IPS-20b (cell line): Measurements from ENCODE around the gene KRT33B.
"Not testable (repeated sequence)": the region's sequence is repeated elsewhere in the genome, so short reads cannot be mapped to it uniquely, and the experiment has no call there.

Experiments used
- H3K27ac ChIP-seq: one replicate; pipeline ENCODE4 v1.5.1; 2013; ENCODE audit warnings: low read length
- H3K27me3 ChIP-seq: 2 replicates; pipeline ENCODE4 v1.6.1; 2013; ENCODE audit warnings: mild to moderate bottlenecking, low read length, inconsistent platforms; ENCODE audit not compliant: insufficient read depth
- H3K36me3 ChIP-seq: 2 replicates; pipeline ENCODE4 v1.6.1; 2013; ENCODE audit warnings: low read depth, mild to moderate bottlenecking, inconsistent platforms, low read length, moderate library complexity; ENCODE audit not compliant: insufficient read depth
- H3K4me1 ChIP-seq: 2 replicates; pipeline ENCODE4 v1.6.1; 2013; ENCODE audit warnings: mild to moderate bottlenecking, control low read depth, inconsistent platforms, low read length, moderate library complexity; ENCODE audit not compliant: insufficient read depth
- H3K4me3 ChIP-seq: 2 replicates; pipeline ENCODE4 v1.5.1; 2013; ENCODE audit warnings: mild to moderate bottlenecking, low read length, inconsistent platforms
- H3K9ac ChIP-seq: 2 replicates; pipeline ENCODE4 v1.6.1; 2013; ENCODE audit warnings: low read depth, mild to moderate bottlenecking, inconsistent platforms, low read length, moderate library complexity
- H3K9me3 ChIP-seq: 2 replicates; pipeline ENCODE4 v1.6.1; 2013; ENCODE audit warnings: mild to moderate bottlenecking, low read depth, low read length, inconsistent platforms; ENCODE audit not compliant: insufficient read depth

KRT33B gene

DNA sequence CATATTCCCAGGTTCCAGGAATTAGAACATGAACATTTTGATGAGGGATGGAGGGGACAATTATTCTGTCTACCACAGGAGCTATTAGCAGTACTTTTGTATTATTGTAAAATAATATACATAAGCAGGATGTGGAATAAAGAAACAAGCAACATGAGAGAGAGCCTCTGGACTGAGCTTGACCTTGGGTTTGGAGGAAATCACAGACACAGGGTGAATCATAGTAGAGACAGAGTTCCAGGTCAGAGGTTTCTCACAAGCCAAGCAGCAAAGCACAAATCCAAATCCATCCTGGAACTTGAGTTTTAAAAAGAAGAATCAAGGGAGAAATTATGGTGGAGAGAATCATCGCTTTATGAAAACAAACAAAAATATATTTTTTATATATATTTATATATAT lies 22.7 kb upstream of the KRT33B start:
- Histone ChIP-seq H3K27me3 (no peaks in the 10 kb centered on the region), H3K4me1 (no peaks in the 10 kb centered on the region; the same call in 1 of the 2 replicates), H3K27ac (no peak overlapping the region)

DNA sequence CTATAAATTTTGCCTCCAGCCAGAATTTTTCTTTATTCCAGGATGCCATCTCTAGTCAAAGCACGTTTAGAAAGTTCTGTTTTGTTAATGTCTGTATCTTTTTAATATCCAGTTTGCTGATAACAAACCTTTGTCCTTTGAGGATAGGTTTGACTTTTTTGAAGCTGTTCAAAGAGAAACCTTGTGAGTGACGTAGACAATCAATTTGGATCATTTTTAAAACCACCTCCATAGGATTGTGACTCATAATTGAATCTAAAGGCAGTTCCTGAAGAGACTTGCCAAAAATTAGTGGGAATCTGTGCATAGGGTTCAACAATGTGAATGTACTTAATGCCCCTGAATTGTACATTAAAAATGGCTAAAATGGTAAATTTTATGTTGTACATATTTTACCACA lies 21.9 kb upstream of the KRT33B start:
- Histone ChIP-seq H3K9ac (no peak overlapping the region), H3K9me3 (no peaks in the 10 kb centered on the region), H3K36me3 (no peaks in the 10 kb centered on the region), H3K27me3 (no peaks in the 10 kb centered on the region), H3K27ac (no peak overlapping the region), H3K4me3 (no peak overlapping the region), H3K4me1 (no peaks in the 10 kb centered on the region; the same call in 1 of the 2 replicates)

More for the DNA sequence above, 22.7 kb upstream of the KRT33B start:
- Histone ChIP-seq H3K36me3 (no peaks in the 10 kb centered on the region), H3K4me3 (no peak overlapping the region), H3K9me3 (no peaks in the 10 kb centered on the region), H3K9ac (no peak overlapping the region)

DNA sequence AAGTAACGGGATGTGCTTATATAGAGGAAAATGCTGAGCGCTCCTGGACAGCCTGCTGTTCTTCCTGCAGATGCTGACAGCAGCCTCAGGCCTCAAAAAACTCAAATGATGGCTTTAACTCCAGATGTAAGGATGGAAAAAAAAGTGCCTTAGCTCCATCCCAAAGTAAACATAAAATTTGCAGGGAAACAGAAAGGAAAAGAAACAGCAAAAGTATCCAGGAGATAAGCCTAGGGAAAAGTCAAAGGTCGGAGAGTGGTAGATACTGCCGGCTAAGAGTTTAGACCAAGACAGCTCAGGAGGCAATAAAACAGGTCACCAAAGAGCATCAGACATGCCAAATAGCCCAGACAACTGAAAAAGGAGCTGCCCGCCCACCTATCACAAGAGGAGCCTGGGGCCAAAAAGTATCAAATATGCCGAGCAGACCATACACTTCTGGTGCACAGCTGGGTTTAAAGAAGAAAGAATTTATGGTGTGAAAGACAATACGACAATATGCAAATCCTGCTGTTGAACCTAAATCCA lies 20.9 kb upstream of the KRT33B start:
- H3K27me3 ChIP-seq: no peaks in the 10 kb centered on the region
- no peak overlapping the region for H3K27ac ChIP-seq
- H3K9me3 ChIP-seq: no peaks in the 10 kb centered on the region
- no peak overlapping the region for H3K4me3 ChIP-seq
- H3K9ac ChIP-seq: no peak overlapping the region
- no peaks in the 10 kb centered on the region; the same call in 1 of the 2 replicates for H3K4me1 ChIP-seq
- H3K36me3 ChIP-seq: no peaks in the 10 kb centered on the region

DNA sequence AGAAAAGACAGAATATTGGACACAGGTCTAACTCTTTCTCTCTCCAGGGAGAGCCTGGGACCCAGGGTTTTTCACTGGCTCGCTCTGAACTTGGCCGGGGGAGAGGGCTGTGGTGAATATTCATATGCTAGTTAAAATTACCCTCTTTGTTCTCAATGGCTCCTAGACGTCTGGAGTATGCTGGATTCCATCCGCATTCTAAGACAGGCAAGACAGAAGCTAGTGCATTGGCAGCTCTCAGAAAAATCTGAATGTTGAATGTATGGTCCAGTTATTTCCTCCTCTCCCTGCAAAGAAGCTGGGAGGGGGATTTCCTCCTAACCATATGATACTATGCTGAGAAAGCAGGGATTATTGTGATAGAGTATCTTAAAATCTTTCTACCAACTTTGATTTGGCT lies 18.1 kb upstream of the KRT33B start:
- Histone ChIP-seq H3K4me3 (no peak overlapping the region), H3K27me3 (no peaks in the 10 kb centered on the region), H3K9me3 (no peaks in the 10 kb centered on the region), H3K4me1 (no peaks in the 10 kb centered on the region; the same call in 1 of the 2 replicates), H3K9ac (no peak overlapping the region), H3K36me3 (no peaks in the 10 kb centered on the region), H3K27ac (no peak overlapping the region)

DNA sequence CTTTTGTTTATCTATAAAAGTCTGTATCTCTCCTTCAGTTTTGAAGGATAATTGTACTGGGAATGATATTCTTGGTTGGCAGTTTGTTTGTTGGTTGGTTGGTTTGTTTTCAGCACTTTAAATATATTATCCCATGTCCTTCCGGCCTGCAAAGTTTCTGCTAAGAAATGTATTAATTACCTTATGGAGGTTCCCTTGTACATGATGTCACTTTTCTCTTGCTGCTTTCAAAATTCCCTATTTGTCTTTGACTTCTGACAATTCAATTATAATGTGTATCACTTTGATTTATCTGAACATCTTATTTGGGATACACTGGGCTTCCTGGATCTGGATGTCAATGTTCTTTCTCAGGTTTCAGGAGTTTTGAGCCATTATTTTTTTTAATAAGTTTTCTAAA lies 16.6 kb upstream of the KRT33B start:
- Histone ChIP-seq H3K27me3 (no peaks in the 10 kb centered on the region), H3K4me1 (no peaks in the 10 kb centered on the region; the same call in 1 of the 2 replicates), H3K4me3 (no peak overlapping the region), H3K36me3 (no peaks in the 10 kb centered on the region), H3K27ac (no peak overlapping the region), H3K9me3 (no peaks in the 10 kb centered on the region), H3K9ac (no peak overlapping the region)

DNA sequence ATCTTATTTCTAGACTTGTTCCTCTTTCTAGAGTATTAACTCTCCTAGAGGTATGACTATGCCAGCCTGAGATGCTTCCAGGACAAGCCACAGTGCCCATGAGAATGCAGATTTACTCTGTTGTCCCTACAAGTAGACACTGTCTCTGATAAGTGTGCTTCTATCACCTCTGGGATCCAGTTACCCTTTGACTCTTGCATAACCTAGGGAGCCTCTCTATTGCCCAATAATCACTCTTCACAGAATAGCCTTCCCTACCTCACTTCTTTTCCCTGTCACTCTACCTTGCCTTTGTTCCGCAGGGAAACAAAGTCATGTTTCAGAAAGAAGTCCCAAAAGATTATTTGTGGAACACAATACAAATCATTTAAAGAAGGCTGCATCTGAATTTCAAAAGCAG lies 14.1 kb upstream of the KRT33B start:
- Histone ChIP-seq H3K4me1 (no peaks in the 10 kb centered on the region; the same call in 1 of the 2 replicates), H3K4me3 (no peak overlapping the region), H3K9me3 (no peaks in the 10 kb centered on the region), H3K27ac (no peak overlapping the region), H3K27me3 (no peaks in the 10 kb centered on the region), H3K36me3 (no peaks in the 10 kb centered on the region), H3K9ac (no peak overlapping the region)

DNA sequence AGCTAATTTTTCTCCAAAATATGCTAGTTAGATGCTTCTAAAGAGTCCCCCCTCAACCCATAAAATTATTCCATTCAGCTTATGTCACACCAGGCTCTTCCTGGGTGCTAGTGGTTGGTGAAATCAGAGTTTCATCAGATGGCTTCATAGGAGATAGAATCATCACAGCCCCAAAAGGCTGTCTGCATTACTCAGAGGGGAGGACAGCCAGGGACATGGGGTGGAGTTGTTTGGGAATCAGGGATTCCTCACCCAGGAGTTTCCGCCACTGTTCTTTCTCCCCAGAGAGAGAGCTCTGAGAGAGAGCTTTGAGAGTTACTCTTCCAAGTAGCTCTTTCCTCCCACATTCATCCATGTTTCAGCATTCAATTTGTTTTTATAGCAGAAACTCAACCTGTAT lies 12.8 kb upstream of the KRT33B start:
- Histone ChIP-seq H3K4me1 (peaks cover 1% of the 10 kb centered on the region; the same call in 1 of the 2 replicates), H3K9me3 (no peaks in the 10 kb centered on the region), H3K9ac (no peak overlapping the region), H3K4me3 (no peak overlapping the region), H3K36me3 (no peaks in the 10 kb centered on the region), H3K27ac (no peak overlapping the region), H3K27me3 (no peaks in the 10 kb centered on the region)

DNA sequence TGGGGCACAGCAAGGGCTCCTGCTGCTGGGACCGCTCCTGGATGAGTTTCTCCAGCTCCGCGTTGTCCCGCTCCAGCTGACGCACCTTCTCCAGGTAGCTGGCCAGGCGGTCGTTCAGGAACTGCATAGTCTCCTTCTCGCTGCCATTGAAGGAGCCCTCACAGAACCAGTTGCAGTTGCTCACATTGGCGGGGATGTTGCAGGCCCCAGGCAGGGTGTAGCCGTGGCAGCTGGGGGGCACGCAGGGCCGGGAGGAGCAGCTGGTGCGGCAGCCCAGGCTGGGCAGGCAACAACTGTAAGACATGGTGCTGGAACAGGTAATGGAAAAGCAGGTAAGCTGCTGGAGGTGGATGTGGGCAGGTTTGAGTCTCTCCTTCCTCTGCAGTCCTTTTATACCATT lies 12.3 kb upstream of the KRT33B start, which contains the start of gene KRT34:
KRT34 (minus strand) TSS at position 364 of the 400 bp plus-strand sequence; CDS start at position 304, 60 bp downstream.
- H3K9ac ChIP-seq, H3K36me3 ChIP-seq: not testable (repeated sequence)

DNA sequence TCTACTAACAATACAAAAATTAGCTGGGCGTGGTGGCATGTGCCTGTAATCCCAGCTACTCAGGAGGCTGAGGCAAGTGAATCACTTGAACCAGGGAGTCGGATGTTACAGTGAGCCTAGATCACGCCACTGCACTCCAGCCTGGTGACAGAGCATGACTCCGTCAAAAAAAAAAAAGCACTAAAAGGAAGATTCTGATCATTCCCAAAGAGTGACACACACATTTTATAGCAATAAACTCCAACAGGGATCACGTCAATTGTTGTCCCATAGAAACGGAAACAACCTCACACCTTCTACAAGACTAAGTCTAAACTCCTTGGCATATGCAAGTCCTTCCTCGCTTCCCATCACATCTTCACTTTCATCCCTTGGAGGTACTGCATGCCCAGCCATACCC lies 10.5 kb upstream of the KRT33B start:
- not testable (repeated sequence) for H3K27ac ChIP-seq, H3K9me3 ChIP-seq, H3K36me3 ChIP-seq, H3K4me1 ChIP-seq, H3K9ac ChIP-seq, H3K27me3 ChIP-seq, H3K4me3 ChIP-seq

More for the DNA sequence above, 12.3 kb upstream of the KRT33B start, which contains the start of gene KRT34:
- H3K27ac ChIP-seq, H3K27me3 ChIP-seq, H3K4me1 ChIP-seq, H3K9me3 ChIP-seq, H3K4me3 ChIP-seq: not testable (repeated sequence)

DNA sequence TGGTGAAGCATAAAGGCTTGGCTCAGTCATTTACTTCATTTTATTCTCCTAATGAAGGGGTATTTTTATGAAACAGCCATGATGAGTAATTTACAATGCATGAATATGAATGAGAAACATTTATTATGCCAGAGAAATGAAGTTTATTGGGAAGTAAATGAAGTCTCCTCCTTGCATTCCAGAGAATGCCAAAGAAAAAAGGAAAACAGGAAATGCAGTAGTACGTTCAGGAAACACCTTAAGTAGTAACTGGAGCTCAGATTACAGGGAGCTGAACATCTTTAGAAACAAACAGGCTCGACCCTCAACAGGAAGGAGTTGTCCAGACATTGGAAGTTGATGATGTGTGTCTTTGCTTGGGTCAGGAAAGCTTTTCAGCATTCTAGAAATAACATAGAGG lies 7.9 kb upstream of the KRT33B start:
- H3K4me3 ChIP-seq: no peak overlapping the region
- H3K27me3 ChIP-seq: no peaks in the 10 kb centered on the region
- no peaks in the 10 kb centered on the region; the same call in 1 of the 2 replicates for H3K9me3 ChIP-seq
- peaks cover 3% of the 10 kb centered on the region; the same call in 1 of the 2 replicates for H3K4me1 ChIP-seq
- H3K36me3 ChIP-seq: no peaks in the 10 kb centered on the region
- no peak overlapping the region for H3K27ac ChIP-seq
- H3K9ac ChIP-seq: no peak overlapping the region

DNA sequence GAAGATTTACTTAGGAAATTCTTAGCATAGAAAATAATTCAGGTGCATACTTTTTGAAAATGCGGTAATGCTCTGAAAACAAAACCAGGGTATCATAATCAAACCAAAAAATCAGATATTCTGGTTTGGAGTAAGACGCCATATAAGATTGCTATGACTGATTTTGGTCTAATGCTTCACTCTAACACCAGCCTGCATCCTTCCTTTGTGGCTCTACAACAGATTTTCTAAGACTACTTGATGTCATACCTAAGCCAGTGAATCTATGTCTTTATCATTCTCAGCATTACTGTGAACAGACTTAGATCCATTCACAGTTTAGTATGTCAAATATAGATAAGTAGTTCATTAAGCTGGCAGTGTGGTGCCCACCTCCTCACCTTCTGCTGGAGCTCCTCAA lies 590 bp downstream of the KRT33B start:
- Histone ChIP-seq H3K36me3 (no peaks in the 10 kb centered on the region), H3K27me3 (no peaks in the 10 kb centered on the region), H3K27ac (no peak overlapping the region), H3K9me3 (no peaks in the 10 kb centered on the region), H3K4me3 (no peak overlapping the region), H3K4me1 (no peaks in the 10 kb centered on the region; the same call in 1 of the 2 replicates), H3K9ac (no peak overlapping the region)

DNA sequence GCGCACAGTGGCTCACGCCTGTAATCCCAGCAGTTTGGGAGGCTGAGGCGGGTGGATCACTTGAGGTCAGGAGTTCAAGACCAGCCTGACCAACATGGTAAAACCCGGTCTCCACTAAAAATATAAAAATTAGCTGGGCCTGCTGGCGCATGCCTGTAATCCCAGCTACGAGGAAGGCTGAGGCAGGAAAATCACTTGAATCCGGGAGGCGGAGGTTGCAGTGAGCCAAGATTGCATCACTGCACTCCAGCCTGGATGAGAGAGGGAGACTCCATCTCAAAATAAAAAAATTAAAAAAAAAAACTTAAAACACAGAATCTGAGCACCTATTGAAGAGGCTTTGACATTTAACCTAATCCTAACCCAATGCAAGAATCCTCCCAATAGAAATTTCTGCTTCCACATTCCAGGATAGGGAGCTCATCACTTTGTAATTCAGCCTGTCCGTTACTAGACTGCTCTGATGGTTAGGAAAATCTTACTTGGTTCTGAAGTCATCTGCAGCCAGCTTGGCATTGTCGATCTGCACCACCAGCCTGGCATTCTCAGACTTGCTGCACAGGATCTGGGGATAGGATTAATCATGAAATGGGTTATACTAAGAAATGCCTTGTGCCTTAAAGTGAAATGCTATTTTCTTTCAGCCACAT lies 2.1 kb downstream of the KRT33B start:
- H3K27ac ChIP-seq: no peak overlapping the region
- H3K9me3 ChIP-seq: no peaks in the 10 kb centered on the region
- no peak overlapping the region for H3K9ac ChIP-seq
- no peaks in the 10 kb centered on the region; the same call in 1 of the 2 replicates for H3K4me1 ChIP-seq
- H3K36me3 ChIP-seq: no peaks in the 10 kb centered on the region
- H3K27me3 ChIP-seq: no peaks in the 10 kb centered on the region
- H3K4me3 ChIP-seq: no peak overlapping the region
